Epithelial cell of proximal tubule (primary cell): Measurements from ENCODE around the gene ANK3. TPM values are rescaled to one million over a fixed set of nuclear protein-coding genes. Genes with fewer than 3 reads are reported as not detected.

Experiments used
- DNase-seq: peaks from one replicate; pipeline ENCODE4 v3.0.0-alpha.2; 2011; ENCODE audit warnings: low read depth
- H3K4me3 ChIP-seq: 2 replicates; pipeline ENCODE4 v1.5.1; 2011; ENCODE audit warnings: low read depth, mild to moderate bottlenecking, low read length
- CTCF ChIP-seq: conservative IDR thresholded peaks from 2 replicates; pipeline ENCODE4 v1.5.1; 2012; ENCODE audit warnings: low read depth, mild to moderate bottlenecking, low read length
- total RNA-seq: library from RNA; depleted of rRNA; stranded (reverse); fragments of >200 nt; gene quantifications from 2 replicates; pipeline ENCODE4 v1.2.3, GENCODE V29; 2015

The ANK3 gene
- total RNA-seq, 1 donor from 2014 or later, result 6.6 TPM

- TF ChIP-seq CTCF, result no peak
- no peak for DNase-seq
These were observed 38.7 kb upstream of the ANK3 start for GRCh38 chr10:60428387-60428737.

GRCh38 chr10:60427709-60428386, 38.2 kb upstream of the ANK3 start:
- no peak for DNase-seq
- no peak overlapping the region for H3K4me3 ChIP-seq
- TF ChIP-seq CTCF, result no peak

More at GRCh38 chr10:60428387-60428737, 38.7 kb upstream of the ANK3 start:
- H3K4me3 ChIP-seq, result no peak overlapping the region

GRCh38 chr10:60427148-60427547, 37.5 kb upstream of the ANK3 start:
- DNase-seq, result no peak
- TF ChIP-seq CTCF, result no peak
- no peak overlapping the region for H3K4me3 ChIP-seq

DNA sequence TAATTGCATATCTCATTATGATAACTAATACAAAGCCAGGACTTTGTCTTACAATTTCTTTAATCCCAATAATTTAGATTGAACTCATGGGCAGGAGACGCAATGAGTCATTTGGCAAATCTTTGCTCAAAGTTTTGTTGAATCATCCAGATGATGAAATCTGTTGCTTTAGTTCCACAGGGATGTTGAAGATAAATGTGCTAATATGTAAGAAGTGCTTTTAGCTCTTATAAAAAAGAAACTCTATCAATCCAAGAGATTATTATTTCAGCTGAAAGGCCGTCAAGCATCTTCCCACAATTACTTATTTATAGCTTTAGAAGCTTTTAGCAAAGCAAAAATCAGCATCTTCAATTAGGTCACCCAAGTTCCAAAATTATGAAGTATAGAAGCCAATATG, 36.8 kb upstream of the ANK3 start:
- no peak for TF ChIP-seq CTCF
- H3K4me3 ChIP-seq, result no peak overlapping the region
- DNase-seq, result peak; percentile 65

DNA sequence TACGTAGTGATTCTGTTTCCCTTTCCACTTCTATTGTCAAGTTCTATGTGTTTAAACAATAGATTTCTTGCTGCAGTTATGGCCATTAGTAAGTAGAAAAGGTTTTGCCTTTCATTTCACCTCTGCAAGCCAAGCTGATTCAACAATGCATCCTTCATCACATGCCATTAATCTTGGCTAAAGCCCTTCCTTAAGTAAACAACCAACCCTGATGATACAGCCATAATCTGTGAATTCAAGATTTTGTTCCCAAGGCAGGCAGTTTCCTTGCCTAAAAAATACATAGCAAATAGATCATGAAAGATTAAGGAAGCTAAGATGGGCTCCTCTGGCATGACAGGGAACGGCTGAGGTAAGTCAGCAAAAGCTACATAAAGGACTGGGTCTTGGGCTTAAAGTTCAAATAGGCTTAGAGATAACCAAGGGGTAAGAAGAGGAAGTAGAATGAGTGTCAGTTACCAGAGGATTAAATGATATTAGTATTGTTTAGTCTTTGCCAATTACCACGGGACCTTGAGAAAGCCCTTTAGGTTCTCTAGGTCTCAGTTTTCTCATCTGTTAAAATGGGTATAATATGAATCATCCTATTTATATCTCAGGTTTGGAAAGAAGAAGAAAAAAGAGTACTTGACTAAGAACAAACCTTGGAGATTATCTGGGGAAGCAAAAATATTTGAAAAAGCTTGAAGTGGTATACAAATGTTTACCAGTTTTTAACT, 35.9 kb upstream of the ANK3 start:
- no peak overlapping the region for H3K4me3 ChIP-seq
- TF ChIP-seq CTCF, result no peak
- DNase-seq, result no peak

- no peak for TF ChIP-seq CTCF
- DNase-seq, result no peak
- H3K4me3 ChIP-seq, result no peak overlapping the region
These were observed 35.3 kb upstream of the ANK3 start for GRCh38 chr10:60424971-60425370.

DNA sequence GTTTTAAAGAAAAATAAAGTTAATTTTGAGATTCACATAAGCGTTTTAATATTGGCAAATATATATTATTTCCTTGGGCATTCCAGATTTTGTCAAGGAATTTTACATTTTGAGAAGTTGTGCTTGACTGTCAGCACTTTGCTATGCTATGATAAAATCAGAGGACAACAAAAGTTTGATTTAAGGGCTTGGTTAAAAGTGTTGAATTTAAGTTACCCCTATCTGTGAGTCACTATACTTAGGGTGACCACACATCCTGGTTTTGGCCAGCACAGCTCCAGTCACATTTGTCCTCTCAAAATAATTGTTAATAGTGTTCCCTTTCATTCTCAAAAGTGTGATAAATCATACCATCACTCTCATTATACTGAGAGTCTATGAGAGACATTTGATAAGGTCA, 34.2 kb upstream of the ANK3 start:
- TF ChIP-seq CTCF, result no peak
- DNase-seq, result no peak
- no peak overlapping the region for H3K4me3 ChIP-seq
